T-helper 2 cell treated with Interferon-gamma antibody and Interleukin-4, amounts not matched to agents 100 ng/mL and 5 ng/mL, for 36 hours (primary cell): Measurements from ENCODE around the gene OCLN. TPM values are rescaled to one million over a fixed set of nuclear protein-coding genes. Genes with fewer than 3 reads are reported as not detected.
"Not testable (repeated sequence)": the region's sequence is repeated elsewhere in the genome, so short reads cannot be mapped to it uniquely, and the experiment has no call there.

Source experiments
- intact Hi-C: fragments of 100-400 bp; cut with micrococcal nuclease; formaldehyde crosslinking; loops from one replicate; pipeline ENCODE4 v1.15.1; 2023
- total RNA-seq: library from RNA; stranded (reverse); gene quantifications from 2 replicates; pipeline ENCODE4 v1.2.3, GENCODE V29; 2022

OCLN gene
- total RNA-seq, 1 donor from 2014 or later = 0.43 TPM

DNA sequence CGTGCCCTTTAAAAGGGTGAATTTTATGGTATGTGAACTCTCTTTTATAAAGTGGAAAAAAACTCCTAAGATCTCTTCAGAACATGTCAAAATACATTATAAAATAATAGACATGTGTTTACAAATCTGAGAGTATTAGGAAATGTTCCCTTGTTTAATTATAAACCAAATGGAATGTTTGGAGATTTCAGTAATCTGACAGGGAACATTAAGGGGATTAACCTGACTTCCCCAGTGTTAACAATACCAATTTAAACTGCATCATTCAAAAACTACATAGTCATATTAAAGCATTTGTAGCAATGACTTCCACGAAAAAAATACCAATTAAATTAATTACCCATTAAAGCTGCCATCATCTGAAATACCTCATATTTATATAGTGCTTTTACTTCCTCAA is 1.6 kb upstream of the OCLN start:
- intact Hi-C loops = no loop called here

DNA sequence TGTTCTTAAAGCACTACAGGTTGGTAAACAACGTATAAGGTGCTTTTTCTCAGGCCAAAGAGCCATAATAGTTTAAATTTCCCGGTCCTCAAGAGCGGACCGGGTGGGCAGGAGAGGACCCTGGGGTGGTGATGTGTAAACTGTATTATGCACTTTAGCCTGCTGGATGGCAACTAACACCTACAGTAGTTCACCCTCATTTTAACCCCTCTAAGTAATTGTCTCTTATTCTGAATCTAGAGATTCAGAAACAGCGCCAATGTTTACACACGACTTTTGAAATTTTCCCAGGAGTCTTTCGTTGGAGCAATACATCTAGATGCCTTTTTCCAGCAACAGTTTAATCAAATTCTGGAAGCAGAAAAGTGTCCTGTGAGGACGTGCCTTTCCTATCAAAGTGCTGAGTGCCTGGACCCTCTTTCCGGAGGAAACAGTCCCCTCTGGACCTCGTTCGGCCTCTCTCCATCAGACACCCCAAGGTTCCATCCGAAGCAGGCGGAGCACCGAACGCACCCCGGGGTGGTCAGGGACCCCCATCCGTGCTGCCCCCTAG is 676 bp upstream of the OCLN start:
- intact Hi-C loops = no loop called here

GRCh38 chr5:69492923-69493395 is 369 bp downstream of the OCLN start:
- intact Hi-C loops = no loop called here

DNA sequence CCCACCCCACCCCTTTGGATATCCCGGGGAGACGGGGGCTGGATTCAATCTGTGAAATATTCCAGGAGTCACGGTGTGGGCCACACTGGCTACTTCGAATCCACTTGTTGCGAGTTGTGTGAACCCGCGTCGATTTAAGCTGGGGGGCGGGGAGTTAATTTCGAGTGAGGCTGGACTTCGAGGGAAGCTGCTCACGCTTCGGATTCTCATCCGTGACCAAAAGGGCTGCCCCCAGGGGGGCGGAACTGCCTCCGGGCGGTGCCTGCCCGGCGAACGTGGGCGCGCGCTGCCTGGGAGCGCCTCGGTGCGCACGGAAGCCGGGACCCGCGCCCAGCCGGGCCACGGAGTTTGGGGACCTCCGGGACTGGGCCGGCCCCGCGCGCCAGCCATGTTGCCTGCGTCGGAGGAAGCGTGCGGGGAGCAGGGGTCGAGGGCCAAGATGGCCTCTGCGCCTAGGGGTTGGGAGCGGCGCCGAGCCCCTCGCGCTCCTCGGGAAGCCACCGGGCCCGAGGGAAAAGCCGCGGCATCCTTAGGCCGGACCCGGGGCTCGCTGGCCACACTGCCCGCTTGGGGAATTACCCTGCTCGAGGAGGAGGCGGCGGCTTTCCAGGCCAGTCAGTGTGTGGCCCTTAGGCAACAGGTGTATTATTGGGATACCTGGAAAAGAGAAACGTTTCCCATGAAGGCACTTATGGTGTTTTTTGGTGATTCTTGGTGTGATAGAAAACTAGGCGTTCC is 975 bp downstream of the OCLN start:
- intact Hi-C loops = no loop called here

DNA sequence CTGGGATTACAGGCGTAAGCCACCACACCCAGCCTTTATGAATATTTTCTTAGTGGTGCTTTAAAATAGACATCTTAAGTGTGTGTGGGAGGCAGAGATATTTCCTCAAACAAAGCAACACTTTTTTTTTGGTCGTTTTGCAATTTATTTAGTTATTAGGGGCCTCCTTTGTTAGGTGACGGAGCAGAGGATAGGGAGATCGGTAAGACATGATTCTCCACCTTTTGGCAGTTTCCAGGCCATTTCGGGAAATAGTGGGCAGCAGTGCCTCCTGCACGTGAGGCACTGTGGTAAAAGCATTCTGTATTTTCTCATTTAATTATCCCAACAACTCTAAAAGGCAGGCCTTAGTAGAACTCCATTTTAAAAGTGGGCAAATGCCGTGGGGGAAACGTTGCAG is 1.9 kb downstream of the OCLN start:
- intact Hi-C loops = no loop called here

DNA sequence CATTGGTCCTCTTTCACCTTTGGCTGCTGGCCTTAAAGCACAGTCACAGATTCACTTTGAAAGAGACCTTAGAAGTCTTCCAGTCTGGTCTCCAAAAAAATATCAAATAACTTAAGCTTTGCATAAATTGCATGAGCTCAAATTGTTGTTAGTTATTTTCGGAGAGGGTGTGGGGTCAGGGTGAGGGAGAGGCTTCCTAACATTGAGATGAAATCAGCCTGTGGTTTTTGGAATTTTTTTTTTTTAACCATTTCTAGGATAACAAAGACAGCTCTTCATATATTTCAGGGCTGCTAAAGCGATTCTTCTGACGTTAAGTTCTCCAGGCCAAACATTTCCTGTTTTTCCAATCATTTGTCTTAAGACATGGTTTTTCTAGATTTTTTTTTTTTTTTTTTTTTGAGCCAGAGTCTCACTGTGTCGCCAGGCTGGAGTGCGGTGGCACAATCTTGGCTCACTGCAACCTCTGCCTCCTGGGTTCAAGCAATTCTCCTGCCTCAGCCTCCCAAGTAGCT is 4.5 kb downstream of the OCLN start:
- intact Hi-C loops = no loop called here

DNA sequence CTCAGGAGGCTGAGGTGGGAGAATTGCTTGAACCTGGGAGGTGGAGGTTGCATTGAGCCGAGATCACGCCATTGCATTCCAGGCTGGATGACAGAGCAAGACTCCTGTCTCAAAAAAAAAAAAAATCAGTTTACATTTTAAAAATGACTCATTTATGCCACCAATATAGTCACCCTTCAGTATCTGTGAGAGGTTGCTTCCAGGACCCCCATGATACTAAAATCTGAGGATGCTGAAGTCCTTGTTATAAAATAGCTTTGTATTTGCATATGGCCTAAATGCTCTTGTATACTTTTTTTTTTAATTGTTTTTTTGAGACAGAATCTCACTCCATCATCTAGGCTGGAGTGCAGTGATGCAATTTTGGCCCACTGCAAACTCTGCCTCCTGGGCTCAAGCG is 5.8 kb downstream of the OCLN start:
- intact Hi-C loops = no loop called here

DNA sequence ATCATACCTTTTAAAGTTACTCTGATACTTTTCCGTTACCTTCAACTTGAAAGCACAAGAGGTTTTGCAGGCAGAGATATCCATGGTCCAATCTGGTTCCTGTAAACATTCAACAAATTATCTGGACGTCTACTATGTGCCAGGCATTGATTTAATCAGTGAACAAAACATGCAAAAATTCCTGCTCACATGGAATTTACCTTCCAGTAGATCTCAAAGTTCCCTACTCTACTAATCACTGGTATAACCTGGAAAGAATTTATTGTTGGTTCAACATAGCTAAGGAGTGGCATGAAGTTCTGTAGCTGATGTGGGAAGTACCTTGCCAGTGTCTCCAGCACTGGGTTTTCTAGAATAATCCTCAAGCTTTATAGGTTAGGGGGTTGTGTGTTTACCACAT is 9.8 kb downstream of the OCLN start:
- intact Hi-C loops = no loop called here

DNA sequence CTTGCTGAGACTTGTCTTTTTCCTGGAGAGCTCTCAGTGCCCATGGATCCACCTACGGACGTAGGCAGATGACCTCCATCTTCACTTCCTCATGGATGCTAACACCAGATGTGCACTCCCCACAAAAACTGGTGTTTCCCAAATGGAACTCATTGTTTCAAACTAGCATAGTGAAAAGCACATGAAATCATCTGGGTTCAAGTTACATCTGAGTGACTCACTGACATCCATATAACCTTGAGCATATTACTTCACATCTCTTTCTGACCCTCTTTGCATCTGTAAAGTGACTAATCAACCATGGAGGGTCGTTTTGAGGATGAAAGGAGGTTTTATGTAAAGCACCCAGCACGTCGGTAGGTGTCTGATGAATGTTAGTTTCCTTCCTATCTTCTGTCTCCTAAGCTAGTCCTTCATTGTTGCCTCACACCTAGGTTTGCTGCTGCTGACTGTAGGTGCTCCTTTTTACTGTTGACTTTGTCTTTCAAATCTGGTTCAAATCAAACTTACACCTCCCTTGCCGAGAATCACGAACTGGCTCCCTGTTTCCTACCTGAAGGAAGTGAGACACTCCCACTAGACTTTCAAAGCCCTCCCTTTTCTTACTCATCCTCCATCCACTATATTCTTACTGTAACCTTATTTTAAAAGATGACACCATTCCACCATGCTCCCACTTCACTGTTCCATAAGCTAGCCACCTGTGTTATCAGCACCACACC is 10.3 kb downstream of the OCLN start:
- intact Hi-C loops = no loop called here

DNA sequence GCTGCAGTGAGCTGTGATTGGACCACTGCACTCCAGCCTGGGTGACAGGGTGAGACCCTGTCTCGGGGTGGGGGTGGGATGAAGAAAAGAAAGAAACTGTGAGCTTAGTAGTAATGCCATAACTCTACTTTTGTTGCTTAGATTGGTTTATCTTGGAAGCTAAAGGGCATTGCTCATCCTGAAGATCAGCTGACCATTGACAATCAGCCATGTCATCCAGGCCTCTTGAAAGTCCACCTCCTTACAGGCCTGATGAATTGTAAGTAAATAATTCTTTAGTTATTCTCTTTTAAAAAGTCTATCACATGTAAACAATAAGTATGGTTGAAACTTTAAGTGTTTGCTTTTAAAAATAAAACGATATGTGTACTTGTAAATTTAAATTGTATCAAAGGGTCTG is 11.4 kb downstream of the OCLN start:
- intact Hi-C loops = no loop called here

DNA sequence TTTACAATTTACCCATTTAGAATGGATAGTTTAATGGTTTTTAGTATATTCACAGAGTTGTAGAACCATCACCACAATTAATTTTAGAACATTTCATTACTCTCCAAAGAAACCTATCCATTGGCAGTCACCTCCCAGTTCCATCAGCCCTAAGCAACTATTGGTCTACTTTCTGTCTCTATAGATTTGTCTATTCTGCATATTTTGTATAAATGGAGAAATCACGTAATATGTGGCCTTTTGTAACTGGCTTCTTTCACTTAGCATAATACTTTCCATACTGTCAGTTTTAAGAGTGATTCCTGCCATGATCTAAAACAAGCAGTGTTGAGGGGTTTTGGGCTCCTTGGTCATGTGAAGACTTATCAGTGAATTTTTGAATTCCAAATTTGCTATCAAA is 12.7 kb downstream of the OCLN start:
- intact Hi-C loops = no loop called here

GRCh38 chr5:69509212-69509611 is 16.6 kb downstream of the OCLN start:
- intact Hi-C loops = no loop called here

DNA sequence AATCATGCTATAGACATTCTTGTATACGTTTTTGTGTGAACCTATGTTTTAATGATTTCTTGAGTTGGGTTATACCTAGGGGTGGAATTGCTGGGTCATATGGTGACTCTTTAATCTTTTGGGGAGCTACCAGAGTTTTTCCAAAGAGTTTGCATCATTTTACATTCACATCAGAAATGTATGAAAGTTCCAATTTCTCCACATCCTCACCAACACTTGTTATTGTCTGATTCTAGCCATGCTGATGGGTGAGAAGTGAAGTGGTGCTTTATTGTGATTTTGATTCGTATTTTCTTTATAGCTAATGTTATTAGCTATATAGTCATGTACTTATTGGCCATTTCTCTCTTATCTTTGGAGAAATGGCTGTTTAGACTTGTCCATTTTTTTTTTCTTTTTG is 18.1 kb downstream of the OCLN start:
- intact Hi-C loops = no loop called here

GRCh38 chr5:69512740-69513260 is 20.2 kb downstream of the OCLN start:
- intact Hi-C loops = no loop called here

GRCh38 chr5:69515570-69515969 is 23.0 kb downstream of the OCLN start:
- intact Hi-C loops = not testable (repeated sequence)

DNA sequence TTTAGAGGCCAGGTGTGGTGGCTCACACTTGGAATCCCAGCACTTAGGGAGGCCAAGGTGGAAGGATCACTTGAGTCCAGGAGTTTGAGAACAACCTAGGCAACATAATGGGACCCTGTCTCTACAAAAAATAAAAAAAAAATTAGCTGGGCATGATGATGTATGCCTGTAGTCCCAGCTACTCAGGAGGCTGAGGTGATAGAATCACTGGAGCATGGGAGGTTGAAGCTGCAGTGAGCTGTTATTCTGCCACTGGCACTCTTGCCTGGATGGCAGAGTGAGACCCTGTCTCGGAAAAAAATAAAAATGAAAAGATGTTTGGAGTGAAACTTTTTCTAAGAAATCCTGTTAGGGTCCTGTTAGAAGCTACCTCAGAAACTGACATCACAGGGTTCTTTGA is 24.2 kb downstream of the OCLN start:
- intact Hi-C loops = no loop called here

DNA sequence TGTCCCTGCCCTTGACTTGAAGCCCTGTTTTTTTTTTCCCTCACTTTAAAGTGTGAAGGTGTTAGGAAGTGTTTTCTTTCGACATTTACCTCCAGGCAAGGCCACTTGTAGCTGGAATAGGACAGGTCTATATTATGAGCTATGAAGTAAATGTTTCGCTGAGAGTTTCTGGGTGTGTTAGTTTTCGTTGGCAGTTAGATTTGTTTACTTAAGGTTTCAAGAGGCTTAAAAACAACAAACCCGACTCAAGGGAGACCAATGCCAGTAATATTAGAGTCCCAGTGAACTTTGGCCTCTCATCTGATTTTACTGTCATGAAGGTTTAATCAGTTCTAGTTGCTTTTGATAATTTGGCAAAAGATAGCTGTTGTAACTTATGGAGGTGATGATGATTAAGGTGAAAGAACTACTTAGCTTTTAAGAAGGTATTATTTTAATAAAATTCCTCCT is 25.2 kb downstream of the OCLN start:
- intact Hi-C loops = no loop called here

GRCh38 chr5:69519285-69519684 is 26.7 kb downstream of the OCLN start:
- intact Hi-C loops = no loop called here

GRCh38 chr5:69522035-69522434 is 29.4 kb downstream of the OCLN start:
- intact Hi-C loops = no loop called here

- intact Hi-C loops = no loop called here
Observed at GRCh38 chr5:69525490-69525889, 32.9 kb downstream of the OCLN start.

DNA sequence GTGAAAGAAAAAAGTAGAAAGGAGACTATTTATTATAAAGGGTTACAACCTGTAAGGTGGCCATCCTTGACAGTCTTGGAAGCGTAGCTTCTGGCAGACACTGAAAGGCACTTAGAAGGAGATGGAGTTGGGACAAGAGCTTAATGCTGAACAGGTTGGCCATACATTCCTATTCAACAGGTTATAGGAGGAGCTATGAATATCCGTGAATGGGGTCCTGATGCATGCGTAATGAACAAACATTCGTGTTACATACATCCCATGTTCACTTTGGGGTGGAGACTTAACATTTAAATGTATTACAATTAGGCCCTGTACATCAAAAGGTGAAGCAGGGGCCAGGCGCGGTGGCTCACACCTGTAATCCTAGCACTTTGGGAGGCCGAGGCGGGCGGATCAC is 34.1 kb downstream of the OCLN start:
- intact Hi-C loops = no loop called here

DNA sequence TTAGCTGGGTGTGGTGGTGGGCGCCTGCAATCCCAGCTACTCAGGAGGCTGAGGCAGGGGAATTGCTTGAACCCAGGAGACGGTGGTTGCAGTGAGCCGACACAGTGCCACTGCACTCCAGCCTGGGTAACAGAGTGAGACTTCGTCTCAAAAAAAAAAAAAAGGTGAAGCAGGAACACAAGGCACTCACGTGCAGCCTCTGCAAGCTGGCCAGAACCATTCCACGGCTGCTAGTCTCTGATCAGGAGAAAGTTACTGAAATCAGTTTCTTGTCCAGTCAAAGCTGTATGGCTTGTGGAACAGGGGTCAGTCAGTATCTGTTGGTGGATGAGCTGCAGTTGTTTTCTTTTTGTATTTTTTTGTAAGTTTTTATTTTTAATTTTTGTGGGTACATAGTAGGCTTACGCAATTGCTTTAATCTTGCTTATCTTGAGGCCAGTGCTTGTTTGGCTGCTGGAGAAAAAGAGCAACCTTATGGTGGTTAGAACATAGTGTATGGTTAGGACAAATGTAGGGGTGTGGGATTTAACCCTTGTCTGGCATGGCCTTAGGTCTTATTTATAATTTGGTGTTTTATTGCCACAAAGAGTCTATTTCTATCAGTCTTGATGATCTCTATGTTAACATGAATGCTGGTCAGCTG is 34.7 kb downstream of the OCLN start:
- intact Hi-C loops = no loop called here
